Measurements from ENCODE around the gene USP24. TPM values are rescaled to one million over a fixed set of nuclear protein-coding genes. Genes with fewer than 3 reads are reported as not detected.

The USP24 gene
- polyA plus RNA-seq, 1 donor from 2014 or later: 29.5 TPM

GRCh38 chr1:55212349-55213150 lies 2.6 kb downstream of the USP24 start:
- Histone ChIP-seq H3K36me3 (ENCODE audit: insufficient read depth, low read length) (no peaks in the 10 kb centered on the region), H3K9me2 (ENCODE audit: insufficient read depth, low read length) (no peaks in the 10 kb centered on the region), H3K9me3 (ENCODE audit: low read length) (no peaks in the 10 kb centered on the region), H3K4me3 (ENCODE audit: low read length) (peak overlapping the region; percentile 89), H3K4me2 (ENCODE audit: low read length) (peak overlapping the region; percentile 81), H3K9ac (ENCODE audit: low read length) (no peak overlapping the region), H3K79me2 (replicated peaks; ENCODE audit: insufficient read depth, low read length) (peaks cover 53% of the 10 kb centered on the region), H2AFZ (ENCODE audit: low read depth, low read length) (no peak overlapping the region), H3F3A (ENCODE audit: insufficient read depth, low read length, poor library complexity, severe bottlenecking) (peaks cover 5% of the 10 kb centered on the region), H3K27ac (ENCODE audit: low read length) (no peak overlapping the region), H3K27me3 (ENCODE audit: insufficient read depth, low read depth, low read length) (no peaks in the 10 kb centered on the region), H4K20me1 (ENCODE audit: insufficient read depth) (no peaks in the 10 kb centered on the region)
- TF ChIP-seq EZH2 (IDR thresholded peaks at IDR 0.05; ENCODE audit: borderline replicate concordance, insufficient read depth, low read length, poor library complexity, severe bottlenecking) (no peak), MXI1 (conservative IDR thresholded peaks at IDR 0.05; ENCODE audit: poor library complexity, severe bottlenecking) (no peak), REST (IDR thresholded peaks at IDR 0.05; ENCODE audit: borderline replicate concordance) (no peak), EP300 (conservative IDR thresholded peaks at IDR 0.05; ENCODE audit: poor library complexity, severe bottlenecking) (no peak), TAF1 (IDR thresholded peaks at IDR 0.05; ENCODE audit: low read depth) (no peak)

- Histone ChIP-seq H3K27ac (ENCODE audit: low read length) (no peak overlapping the region), H4K20me1 (ENCODE audit: insufficient read depth) (no peaks in the 10 kb centered on the region), H3K9ac (ENCODE audit: low read length) (no peak overlapping the region), H2AFZ (ENCODE audit: low read depth, low read length) (no peak overlapping the region), H3K4me2 (ENCODE audit: low read length) (peak overlapping the region; percentile 81), H3K9me2 (ENCODE audit: insufficient read depth, low read length) (no peaks in the 10 kb centered on the region), H3K79me2 (replicated peaks; ENCODE audit: insufficient read depth, low read length) (peaks cover 60% of the 10 kb centered on the region), H3K27me3 (ENCODE audit: insufficient read depth, low read depth, low read length) (no peaks in the 10 kb centered on the region), H3K36me3 (ENCODE audit: insufficient read depth, low read length) (no peaks in the 10 kb centered on the region), H3K9me3 (ENCODE audit: low read length) (no peaks in the 10 kb centered on the region), H3K4me3 (ENCODE audit: low read length) (peak overlapping the region; percentile 89), H3F3A (ENCODE audit: insufficient read depth, low read length, poor library complexity, severe bottlenecking) (peaks cover 5% of the 10 kb centered on the region)
- no peak for TF ChIP-seq RAD21 (conservative IDR thresholded peaks at IDR 0.05)
- no peak for TF ChIP-seq EP300 (conservative IDR thresholded peaks at IDR 0.05; ENCODE audit: poor library complexity, severe bottlenecking)
- TF ChIP-seq SMC3 (conservative IDR thresholded peaks at IDR 0.05; ENCODE audit: poor library complexity): no peak
- TF ChIP-seq REST (IDR thresholded peaks at IDR 0.05; ENCODE audit: borderline replicate concordance): no peak
- no peak for TF ChIP-seq MXI1 (conservative IDR thresholded peaks at IDR 0.05; ENCODE audit: poor library complexity, severe bottlenecking)
Observed at GRCh38 chr1:55211863-55212262, 3.3 kb downstream of the USP24 start.

All from neural cell (in vitro differentiated cells).